Liver (tissue), 9 donors: Measurements from ENCODE around the gene UMAD1. TPM values are rescaled to one million over a fixed set of nuclear protein-coding genes. Genes with fewer than 3 reads are reported as not detected.

Experiments used
- DNase-seq: peaks from one replicate; pipeline ENCODE4 v3.0.0-alpha.2; 2017; ENCODE audit warnings: low spot score
- H3K27ac ChIP-seq, 2 donors: one replicate each; pipeline ENCODE4 v1.7.0; 2013; ENCODE audit warnings: inconsistent platforms in 2 of 2, low read length in 2 of 2, control low read depth in 1 of 2, low read depth in 1 of 2, mild to moderate bottlenecking in 1 of 2
- H3K27me3 ChIP-seq, 4 donors: one replicate each; pipeline versions ENCODE4 v1.6.1 to v1.7.0; 2013; ENCODE audit warnings: low read length in 3 of 4, inconsistent platforms in 1 of 4, mild to moderate bottlenecking in 1 of 4, moderate library complexity in 1 of 4; ENCODE audit not compliant: control insufficient read depth in 4 of 4, insufficient read depth in 4 of 4
- H3K36me3 ChIP-seq, 4 donors: one replicate each; pipeline versions ENCODE4 v1.6.1 to v1.7.0; 2013; ENCODE audit warnings: low read length in 3 of 4, mild to moderate bottlenecking in 3 of 4, low read depth in 1 of 4, moderate library complexity in 1 of 4; ENCODE audit not compliant: control insufficient read depth in 4 of 4, insufficient read depth in 3 of 4
- H3K4me1 ChIP-seq, 4 donors: one replicate each; pipeline versions ENCODE4 v1.6.1 to v1.7.0; 2013; ENCODE audit warnings: low read length in 3 of 4, mild to moderate bottlenecking in 3 of 4, moderate library complexity in 1 of 4; ENCODE audit not compliant: control insufficient read depth in 4 of 4, insufficient read depth in 4 of 4
- H3K4me3 ChIP-seq, 3 donors: one replicate each; pipeline versions ENCODE4 v1.6.1 to v1.7.0; 2013; ENCODE audit warnings: low read length in 3 of 3, control low read depth in 1 of 3, low read depth in 1 of 3, mild to moderate bottlenecking in 1 of 3
- H3K9ac ChIP-seq, 2 donors: one replicate each; pipeline ENCODE4 v1.7.0; 2013; ENCODE audit warnings: low read length in 2 of 2, mild to moderate bottlenecking in 2 of 2, moderate library complexity in 2 of 2, control low read depth in 1 of 2, low read depth in 1 of 2
- H3K9me3 ChIP-seq, 4 donors: one replicate each; pipeline versions ENCODE4 v1.6.1 to v1.7.0; 2013; ENCODE audit warnings: low read length in 3 of 4; ENCODE audit not compliant: control insufficient read depth in 4 of 4
- ATF3 ChIP-seq: IDR thresholded peaks from 2 replicates; pipeline ENCODE4 v1.6.1; 2016; ENCODE audit warnings: antibody characterized with exemption
- EGR1 ChIP-seq, 2 donors: IDR thresholded peaks; 2 replicates each; pipeline ENCODE4 v1.6.1; 2016 to 2018; ENCODE audit warnings: antibody characterized with exemption in 2 of 2, low read depth in 2 of 2
- FOXA2 ChIP-seq: IDR thresholded peaks from 2 replicates; pipeline ENCODE4 v1.6.1; 2016; ENCODE audit warnings: antibody characterized with exemption
- HNF4A ChIP-seq, 2 donors: conservative IDR thresholded peaks; 2 replicates each; pipeline ENCODE4 v1.6.1; 2016; ENCODE audit warnings: antibody characterized with exemption in 2 of 2, mild to moderate bottlenecking in 2 of 2
- JUND ChIP-seq, 2 donors: IDR thresholded peaks; 2 replicates each; pipeline ENCODE4 v1.6.1; 2016; ENCODE audit warnings: antibody characterized with exemption in 2 of 2
- MAX ChIP-seq: IDR thresholded peaks from 2 replicates; pipeline ENCODE4 v1.6.1; 2016; ENCODE audit warnings: antibody characterized with exemption
- NR2F2 ChIP-seq: IDR thresholded peaks from 2 replicates; pipeline ENCODE4 v1.6.1; 2016; ENCODE audit warnings: antibody characterized with exemption
- RAD21 ChIP-seq, 2 donors: IDR thresholded peaks; 2 replicates each; pipeline ENCODE4 v1.6.1; 2016; ENCODE audit warnings: antibody characterized with exemption in 2 of 2, mild to moderate bottlenecking in 2 of 2
- RXRA ChIP-seq, 2 donors: IDR thresholded peaks; 2 replicates each; pipeline ENCODE4 v1.6.1; 2017 to 2018; ENCODE audit warnings: antibody characterized with exemption in 2 of 2, mild to moderate bottlenecking in 1 of 2
- SP1 ChIP-seq: IDR thresholded peaks from 2 replicates; pipeline ENCODE4 v1.6.1; 2018; ENCODE audit warnings: antibody characterized with exemption, mild to moderate bottlenecking
- TAF1 ChIP-seq: conservative IDR thresholded peaks from 2 replicates; pipeline ENCODE4 v1.6.1; 2016; ENCODE audit warnings: antibody characterized with exemption, mild to moderate bottlenecking
- YY1 ChIP-seq: IDR thresholded peaks from 2 replicates; pipeline ENCODE4 v1.6.1; 2016; ENCODE audit warnings: antibody characterized with exemption, mild to moderate bottlenecking
- WGBS: extraction: QIAGEN DNeasy Blood & Tissue Kit; methylation state at CpG from one replicate; pipeline ENCODE4 v1.1.7; 2013; 5-methylcytosine and 5-hydroxymethylcytosine counted together
- polyA plus RNA-seq, 2 donors: library from polyadenylated mRNA; stranded (reverse) in 1 of 2; unstranded in 1 of 2; fragments of 200-250 nt in 1 of 2; fragments of >200 nt in 1 of 2; fragmentation: Nextera tagmentation in 1 of 2; extraction: Ambion mirVana in 1 of 2; gene quantifications; one replicate each; pipeline versions ENCODE4 v1.2.1 to v1.2.3, GENCODE V29; 2013 to 2015
- total RNA-seq, 2 donors: library from RNA; depleted of rRNA; stranded (reverse); fragments of >200 nt; gene quantifications; one replicate each; pipeline ENCODE4 v1.2.3, GENCODE V29; 2014
- TF ChIP-seq, protein P1 (sequence below): IDR thresholded peaks from 2 replicates; pipeline ENCODE4 v1.6.1; 2016; ENCODE audit warnings: antibody characterized with exemption
- TF ChIP-seq, protein P2 (sequence below): fragments of 150-350 bp; IDR thresholded peaks from 2 replicates; pipeline ENCODE4 v1.5.1; 2017; ENCODE audit warnings: improper control_type of control experiment, low read depth, low read length; ENCODE audit not compliant: missing input control
- TF ChIP-seq, protein P3 (sequence below): IDR thresholded peaks from 2 replicates; pipeline ENCODE4 v1.6.1; 2016; ENCODE audit warnings: antibody characterized with exemption, mild to moderate bottlenecking
- donor health status: healthy.
- donor health status: healthy.
- donor health status: healthy.
- donor health status: healthy.
- donor health status: healthy.

Gene UMAD1
- total and polyA plus RNA-seq, 4 donors: 5.9 to 12.2 (median 7.9) TPM

DNA sequence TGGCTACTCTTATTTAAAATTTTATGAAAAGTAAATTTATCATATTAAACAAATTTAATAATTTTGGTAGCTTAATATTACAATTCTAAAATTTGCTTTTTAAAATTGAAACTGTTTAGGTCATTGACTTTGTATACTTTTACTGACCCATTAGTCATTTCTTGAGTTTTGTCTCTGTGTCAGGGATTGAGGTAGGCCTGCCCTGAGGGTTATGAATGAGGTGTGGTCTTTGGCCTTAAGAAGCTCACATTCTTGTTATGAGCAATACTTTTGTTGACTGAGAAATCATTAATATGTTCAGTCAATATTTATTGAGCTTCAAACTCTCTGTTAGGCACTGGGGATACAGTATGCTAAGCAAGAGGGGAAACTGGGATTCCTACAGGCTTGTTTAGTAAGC, 124.9 kb downstream of the UMAD1 start:
- DNase-seq: no peak
- no peak for TF ChIP-seq FOXA2
- no peak for TF ChIP-seq ATF3
- TF ChIP-seq MAX: no peak
- no peak for TF ChIP-seq YY1
- TF ChIP-seq RAD21 (IDR thresholded peaks at IDR 0.05): no peak
- no peak for TF ChIP-seq RXRA (IDR thresholded peaks at IDR 0.05)
- TF ChIP-seq, protein P1, sequence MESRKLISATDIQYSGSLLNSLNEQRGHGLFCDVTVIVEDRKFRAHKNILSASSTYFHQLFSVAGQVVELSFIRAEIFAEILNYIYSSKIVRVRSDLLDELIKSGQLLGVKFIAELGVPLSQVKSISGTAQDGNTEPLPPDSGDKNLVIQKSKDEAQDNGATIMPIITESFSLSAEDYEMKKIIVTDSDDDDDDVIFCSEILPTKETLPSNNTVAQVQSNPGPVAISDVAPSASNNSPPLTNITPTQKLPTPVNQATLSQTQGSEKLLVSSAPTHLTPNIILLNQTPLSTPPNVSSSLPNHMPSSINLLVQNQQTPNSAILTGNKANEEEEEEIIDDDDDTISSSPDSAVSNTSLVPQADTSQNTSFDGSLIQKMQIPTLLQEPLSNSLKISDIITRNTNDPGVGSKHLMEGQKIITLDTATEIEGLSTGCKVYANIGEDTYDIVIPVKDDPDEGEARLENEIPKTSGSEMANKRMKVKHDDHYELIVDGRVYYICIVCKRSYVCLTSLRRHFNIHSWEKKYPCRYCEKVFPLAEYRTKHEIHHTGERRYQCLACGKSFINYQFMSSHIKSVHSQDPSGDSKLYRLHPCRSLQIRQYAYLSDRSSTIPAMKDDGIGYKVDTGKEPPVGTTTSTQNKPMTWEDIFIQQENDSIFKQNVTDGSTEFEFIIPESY: no peak
- TF ChIP-seq JUND (IDR thresholded peaks at IDR 0.05): no peak
- TF ChIP-seq NR2F2: no peak
- TF ChIP-seq, protein P2, sequence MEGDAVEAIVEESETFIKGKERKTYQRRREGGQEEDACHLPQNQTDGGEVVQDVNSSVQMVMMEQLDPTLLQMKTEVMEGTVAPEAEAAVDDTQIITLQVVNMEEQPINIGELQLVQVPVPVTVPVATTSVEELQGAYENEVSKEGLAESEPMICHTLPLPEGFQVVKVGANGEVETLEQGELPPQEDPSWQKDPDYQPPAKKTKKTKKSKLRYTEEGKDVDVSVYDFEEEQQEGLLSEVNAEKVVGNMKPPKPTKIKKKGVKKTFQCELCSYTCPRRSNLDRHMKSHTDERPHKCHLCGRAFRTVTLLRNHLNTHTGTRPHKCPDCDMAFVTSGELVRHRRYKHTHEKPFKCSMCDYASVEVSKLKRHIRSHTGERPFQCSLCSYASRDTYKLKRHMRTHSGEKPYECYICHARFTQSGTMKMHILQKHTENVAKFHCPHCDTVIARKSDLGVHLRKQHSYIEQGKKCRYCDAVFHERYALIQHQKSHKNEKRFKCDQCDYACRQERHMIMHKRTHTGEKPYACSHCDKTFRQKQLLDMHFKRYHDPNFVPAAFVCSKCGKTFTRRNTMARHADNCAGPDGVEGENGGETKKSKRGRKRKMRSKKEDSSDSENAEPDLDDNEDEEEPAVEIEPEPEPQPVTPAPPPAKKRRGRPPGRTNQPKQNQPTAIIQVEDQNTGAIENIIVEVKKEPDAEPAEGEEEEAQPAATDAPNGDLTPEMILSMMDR: no peak
- no peak for TF ChIP-seq HNF4A (conservative IDR thresholded peaks at IDR 0.05)
- no peak overlapping the region for H3K9ac ChIP-seq
- peaks cover 0 to 9% (median 8%) of the 10 kb centered on the region in 4 donors for H3K4me1 ChIP-seq
- H3K4me3 ChIP-seq: no peak overlapping the region
- H3K27ac ChIP-seq: no peak overlapping the region
- no peaks in the 10 kb centered on the region for H3K36me3 ChIP-seq
- H3K27me3 ChIP-seq: no peaks in the 10 kb centered on the region
- no peaks in the 10 kb centered on the region for H3K9me3 ChIP-seq

- TF ChIP-seq NR2F2 (no peak), FOXA2 (no peak), TAF1 (no peak)
- DNase-seq: no peak
- Histone ChIP-seq H3K27ac (no peak overlapping the region), H3K9ac (no peak overlapping the region), H3K4me1 (peaks cover 0 to 6% (median 4%) of the 10 kb centered on the region in 4 donors), H3K4me3 (no peak overlapping the region), H3K9me3 (no peaks in the 10 kb centered on the region), H3K27me3 (no peaks in the 10 kb centered on the region), H3K36me3 (no peaks in the 10 kb centered on the region)
Measured at GRCh38 chr7:7766671-7767070, 126.1 kb downstream of the UMAD1 start.

DNA sequence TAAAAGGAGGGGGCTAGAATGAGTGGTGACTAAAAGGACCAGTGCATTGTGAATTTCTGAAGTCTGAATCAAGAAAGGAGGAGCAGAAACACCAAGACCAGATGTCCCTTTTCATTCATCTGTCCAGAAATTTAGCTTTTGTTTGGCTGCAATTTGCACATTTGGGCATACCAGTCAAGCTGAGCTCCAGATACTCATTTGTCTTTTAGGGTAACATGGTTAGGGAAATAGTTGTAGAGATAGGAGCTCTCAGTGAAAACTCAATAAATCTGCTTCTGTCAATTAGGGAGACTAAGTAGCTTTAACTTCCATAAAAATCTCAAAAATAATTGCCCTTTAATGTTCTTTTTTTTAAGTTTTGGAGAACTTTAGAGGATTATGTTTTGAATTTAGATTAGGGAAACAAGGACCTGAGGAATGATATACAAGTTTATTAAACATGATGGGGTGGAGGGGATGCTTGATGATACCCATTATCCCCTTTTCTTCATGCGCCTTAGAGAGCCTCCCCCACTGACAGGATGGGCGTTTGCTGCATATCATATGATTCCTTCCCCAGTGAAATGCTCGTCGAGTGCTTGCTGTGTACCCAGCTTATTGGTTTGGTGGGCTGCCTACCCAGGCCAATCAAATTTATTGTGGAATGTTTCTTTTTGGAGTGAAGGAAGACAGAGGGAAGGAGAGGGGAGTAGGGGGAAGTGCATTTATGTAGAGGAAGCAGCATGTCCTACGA, 128.6 kb downstream of the UMAD1 start:
- Histone ChIP-seq H3K36me3 (no peaks in the 10 kb centered on the region), H3K9ac (no peak overlapping the region), H3K27ac (no peak overlapping the region), H3K4me3 (no peak overlapping the region), H3K27me3 (no peaks in the 10 kb centered on the region), H3K4me1 (no peaks in the 10 kb centered on the region), H3K9me3 (no peaks in the 10 kb centered on the region)
- no peak for DNase-seq
- WGBS: 93% methylated on average over 5 of the region's 5 CpGs
- TF ChIP-seq SP1: no peak
- no peak for TF ChIP-seq FOXA2
- TF ChIP-seq HNF4A (conservative IDR thresholded peaks at IDR 0.05): no peak
- TF ChIP-seq, protein P2: no peak
- TF ChIP-seq JUND (IDR thresholded peaks at IDR 0.05): no peak
- no peak for TF ChIP-seq EGR1 (IDR thresholded peaks at IDR 0.05; ENCODE audit: low read depth in 2 of 2)
- TF ChIP-seq ATF3: no peak
- TF ChIP-seq RXRA (IDR thresholded peaks at IDR 0.05): no peak
- TF ChIP-seq NR2F2: no peak
- no peak for TF ChIP-seq MAX
- no peak for TF ChIP-seq TAF1
- TF ChIP-seq, protein P3, sequence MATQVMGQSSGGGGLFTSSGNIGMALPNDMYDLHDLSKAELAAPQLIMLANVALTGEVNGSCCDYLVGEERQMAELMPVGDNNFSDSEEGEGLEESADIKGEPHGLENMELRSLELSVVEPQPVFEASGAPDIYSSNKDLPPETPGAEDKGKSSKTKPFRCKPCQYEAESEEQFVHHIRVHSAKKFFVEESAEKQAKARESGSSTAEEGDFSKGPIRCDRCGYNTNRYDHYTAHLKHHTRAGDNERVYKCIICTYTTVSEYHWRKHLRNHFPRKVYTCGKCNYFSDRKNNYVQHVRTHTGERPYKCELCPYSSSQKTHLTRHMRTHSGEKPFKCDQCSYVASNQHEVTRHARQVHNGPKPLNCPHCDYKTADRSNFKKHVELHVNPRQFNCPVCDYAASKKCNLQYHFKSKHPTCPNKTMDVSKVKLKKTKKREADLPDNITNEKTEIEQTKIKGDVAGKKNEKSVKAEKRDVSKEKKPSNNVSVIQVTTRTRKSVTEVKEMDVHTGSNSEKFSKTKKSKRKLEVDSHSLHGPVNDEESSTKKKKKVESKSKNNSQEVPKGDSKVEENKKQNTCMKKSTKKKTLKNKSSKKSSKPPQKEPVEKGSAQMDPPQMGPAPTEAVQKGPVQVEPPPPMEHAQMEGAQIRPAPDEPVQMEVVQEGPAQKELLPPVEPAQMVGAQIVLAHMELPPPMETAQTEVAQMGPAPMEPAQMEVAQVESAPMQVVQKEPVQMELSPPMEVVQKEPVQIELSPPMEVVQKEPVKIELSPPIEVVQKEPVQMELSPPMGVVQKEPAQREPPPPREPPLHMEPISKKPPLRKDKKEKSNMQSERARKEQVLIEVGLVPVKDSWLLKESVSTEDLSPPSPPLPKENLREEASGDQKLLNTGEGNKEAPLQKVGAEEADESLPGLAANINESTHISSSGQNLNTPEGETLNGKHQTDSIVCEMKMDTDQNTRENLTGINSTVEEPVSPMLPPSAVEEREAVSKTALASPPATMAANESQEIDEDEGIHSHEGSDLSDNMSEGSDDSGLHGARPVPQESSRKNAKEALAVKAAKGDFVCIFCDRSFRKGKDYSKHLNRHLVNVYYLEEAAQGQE: no peak
- TF ChIP-seq RAD21 (IDR thresholded peaks at IDR 0.05): no peak
